ENCODE results near the gene GYS1.

GYS1 gene

GRCh38 chr19:49017666-49018351 lies 24.7 kb upstream of the GYS1 start:
- peak; percentile 71 for DNase-seq

GRCh38 chr19:49017041-49017665 lies 24.0 kb upstream of the GYS1 start, which contains the start of gene LHB:
TSS of gene LHB (minus strand) at chr19:49017091. CDS start at chr19:49017081, 10 bp downstream.
- DNase-seq = no peak

GRCh38 chr19:49016067-49016839 lies 23.1 kb upstream of the GYS1 start:
- DNase-seq = no peak

GRCh38 chr19:49014870-49015255 lies 21.8 kb upstream of the GYS1 start:
- no peak for DNase-seq

- DNase-seq = no peak
These were observed 21.2 kb upstream of the GYS1 start for GRCh38 chr19:49014123-49014869.

GRCh38 chr19:49011194-49011593 lies 18.1 kb upstream of the GYS1 start:
- DNase-seq = no peak

- no peak for DNase-seq
These were observed 17.3 kb upstream of the GYS1 start for GRCh38 chr19:49010453-49010852.

- DNase-seq = no peak
These were observed 16.7 kb upstream of the GYS1 start for GRCh38 chr19:49009828-49010227.

- no peak for DNase-seq
These were observed 13.8 kb upstream of the GYS1 start for GRCh38 chr19:49006905-49007304.

GRCh38 chr19:49004964-49005614 lies 12.0 kb upstream of the GYS1 start:
- DNase-seq = no peak

GRCh38 chr19:49004133-49004532 lies 11.0 kb upstream of the GYS1 start:
- DNase-seq = no peak

- DNase-seq = peak; percentile 76
These were observed 6.6 kb upstream of the GYS1 start for GRCh38 chr19:48999481-49000325.

GRCh38 chr19:48997972-48998371 lies 4.9 kb upstream of the GYS1 start:
- peak; percentile 71 for DNase-seq

- no peak for DNase-seq
These were observed 902 bp upstream of the GYS1 start for GRCh38 chr19:48994035-48994386.

- DNase-seq = no peak
These were observed 431 bp downstream of the GYS1 start for GRCh38 chr19:48992581-48993174.

- DNase-seq = no peak
These were observed 1.1 kb downstream of the GYS1 start for GRCh38 chr19:48991873-48992580.

GRCh38 chr19:48991011-48991609 lies 2.0 kb downstream of the GYS1 start:
- no peak for DNase-seq

GRCh38 chr19:48990400-48990799 lies 2.7 kb downstream of the GYS1 start:
- DNase-seq = no peak

- no peak for DNase-seq
These were observed 3.3 kb downstream of the GYS1 start for GRCh38 chr19:48989701-48990291.

GRCh38 chr19:48988860-48989259 lies 4.2 kb downstream of the GYS1 start:
- no peak for DNase-seq

All from CD4-positive, alpha-beta T cell treated with Interleukin-17A for 4 hours (primary cell).